GM19099 (cell line): ENCODE results near the gene HYAL2.

ENCODE experiments used
- POLR2A ChIP-seq: IDR thresholded peaks from 3 replicates; pipeline ENCODE4 v1.6.1; 2011; ENCODE audit warnings: low read depth; ENCODE audit not compliant: insufficient read length; ENCODE audit errors: extremely low read depth

Gene HYAL2

DNA sequence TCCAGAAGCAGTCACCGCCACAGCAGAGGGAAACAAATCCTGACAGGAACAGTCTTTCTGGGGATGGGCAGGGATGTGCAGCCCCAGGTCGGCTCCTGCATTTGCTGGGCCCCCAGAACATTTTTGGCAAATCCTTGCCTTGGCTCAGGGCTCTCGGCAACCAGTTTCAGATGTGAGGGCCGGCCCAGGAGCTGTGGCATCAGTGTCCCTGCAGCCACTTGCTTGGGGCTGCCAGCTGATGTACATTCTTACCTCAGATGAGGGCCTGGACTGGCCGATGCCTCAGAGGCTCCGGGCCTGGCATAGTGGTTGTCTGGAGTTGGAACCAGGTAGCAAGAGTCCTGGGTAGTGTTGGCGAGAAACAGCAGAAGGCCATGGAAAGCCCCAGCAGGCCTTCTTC is 32.3 kb upstream of the HYAL2 start:
- no peak for TF ChIP-seq POLR2A

DNA sequence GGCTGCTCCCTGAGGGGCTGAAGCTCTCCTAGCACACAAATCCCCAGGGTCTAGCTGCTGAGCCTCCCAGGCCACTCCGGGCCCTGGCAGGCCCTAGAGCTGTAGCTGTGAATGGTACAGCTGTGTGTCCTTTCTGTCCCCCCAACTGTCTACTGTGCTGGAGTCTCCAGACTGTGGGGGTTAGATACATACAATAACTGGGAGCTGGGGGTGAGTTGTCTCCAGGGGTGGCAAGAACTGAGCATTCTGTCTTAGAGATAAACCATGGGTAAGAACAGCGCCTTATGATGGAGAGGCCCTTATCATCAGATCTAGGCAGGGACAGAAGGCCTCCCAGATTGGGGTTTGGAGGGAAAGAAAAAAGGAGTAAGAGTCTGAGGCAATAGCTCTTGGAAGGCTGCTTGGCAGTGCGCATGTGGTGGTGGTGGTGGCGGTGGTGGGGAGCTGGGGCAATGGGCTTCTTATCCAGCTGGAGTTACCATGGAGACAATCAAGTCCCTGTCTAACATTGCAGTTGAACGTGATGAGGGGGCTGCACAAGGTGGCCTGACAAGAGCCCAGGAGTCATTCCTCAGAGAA is 31.7 kb upstream of the HYAL2 start:
- TF ChIP-seq POLR2A = no peak

DNA sequence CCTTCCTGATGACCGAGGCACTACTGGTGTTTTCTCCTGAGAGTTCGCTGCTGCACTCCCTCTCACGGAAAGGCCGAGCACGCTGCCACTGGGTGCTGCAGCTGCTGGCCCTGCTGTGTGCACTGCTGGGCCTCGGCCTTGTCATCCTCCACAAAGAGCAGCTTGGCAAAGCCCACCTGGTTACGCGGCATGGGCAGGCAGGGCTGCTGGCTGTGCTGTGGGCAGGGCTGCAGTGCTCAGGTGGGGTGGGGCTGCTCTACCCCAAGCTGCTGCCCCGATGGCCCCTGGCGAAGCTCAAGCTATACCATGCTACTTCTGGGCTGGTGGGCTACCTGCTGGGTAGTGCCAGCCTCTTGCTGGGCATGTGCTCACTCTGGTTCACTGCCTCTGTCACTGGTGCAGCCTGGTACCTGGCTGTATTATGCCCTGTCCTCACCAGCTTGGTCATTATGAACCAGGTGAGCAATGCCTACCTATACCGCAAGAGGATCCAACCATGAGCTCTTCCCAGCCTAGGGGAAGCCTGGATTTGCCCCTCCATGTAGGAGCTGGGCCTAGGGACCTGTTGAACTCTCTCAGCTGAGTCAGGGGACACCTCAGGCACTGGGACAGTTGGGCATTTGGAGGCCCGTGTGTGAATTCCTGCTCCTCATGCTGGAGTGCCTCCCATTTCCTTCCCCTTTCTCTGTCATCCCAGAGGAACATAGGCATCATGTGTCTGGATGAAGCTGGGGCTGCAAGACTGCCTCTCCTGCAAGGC is 30.9 kb upstream of the HYAL2 start:
- no peak for TF ChIP-seq POLR2A

DNA sequence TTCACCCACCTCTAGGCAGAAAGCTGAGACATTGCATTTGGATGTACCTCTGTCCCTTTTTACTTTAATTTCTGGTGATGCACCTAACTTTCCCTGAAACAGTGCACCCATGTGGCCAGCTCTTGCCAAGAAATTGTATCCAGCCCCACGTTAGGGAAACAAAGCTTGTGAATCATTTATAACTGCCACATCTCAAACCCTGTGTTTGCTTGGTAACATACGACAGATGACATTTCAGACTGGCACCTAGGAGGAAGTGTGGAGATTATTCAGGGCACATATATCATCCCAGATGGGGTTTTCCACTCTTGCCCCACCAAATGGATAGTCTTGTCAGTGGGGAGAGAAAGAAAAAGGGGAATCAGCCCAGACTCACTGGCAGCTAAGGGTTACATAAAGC is 30.2 kb upstream of the HYAL2 start:
- TF ChIP-seq POLR2A = no peak

DNA sequence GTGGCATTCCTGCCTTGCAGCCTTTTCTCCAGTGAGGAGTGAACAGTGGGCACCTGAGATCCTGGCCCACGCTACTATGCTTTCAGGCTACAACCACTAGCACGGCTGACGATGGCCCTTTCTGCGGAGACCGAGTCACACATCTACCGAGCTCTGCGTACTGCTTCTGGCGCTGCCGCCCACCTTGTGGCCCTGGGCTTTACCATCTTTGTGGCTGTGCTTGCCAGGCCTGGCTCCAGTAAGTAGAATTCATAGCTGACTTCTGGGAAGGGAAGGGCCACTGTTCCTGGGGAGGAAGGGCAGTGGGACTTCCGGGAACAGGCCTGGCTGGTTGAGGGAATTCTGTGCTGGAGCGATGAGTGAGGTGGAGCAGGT is 28.8 kb upstream of the HYAL2 start:
- no peak for TF ChIP-seq POLR2A

DNA sequence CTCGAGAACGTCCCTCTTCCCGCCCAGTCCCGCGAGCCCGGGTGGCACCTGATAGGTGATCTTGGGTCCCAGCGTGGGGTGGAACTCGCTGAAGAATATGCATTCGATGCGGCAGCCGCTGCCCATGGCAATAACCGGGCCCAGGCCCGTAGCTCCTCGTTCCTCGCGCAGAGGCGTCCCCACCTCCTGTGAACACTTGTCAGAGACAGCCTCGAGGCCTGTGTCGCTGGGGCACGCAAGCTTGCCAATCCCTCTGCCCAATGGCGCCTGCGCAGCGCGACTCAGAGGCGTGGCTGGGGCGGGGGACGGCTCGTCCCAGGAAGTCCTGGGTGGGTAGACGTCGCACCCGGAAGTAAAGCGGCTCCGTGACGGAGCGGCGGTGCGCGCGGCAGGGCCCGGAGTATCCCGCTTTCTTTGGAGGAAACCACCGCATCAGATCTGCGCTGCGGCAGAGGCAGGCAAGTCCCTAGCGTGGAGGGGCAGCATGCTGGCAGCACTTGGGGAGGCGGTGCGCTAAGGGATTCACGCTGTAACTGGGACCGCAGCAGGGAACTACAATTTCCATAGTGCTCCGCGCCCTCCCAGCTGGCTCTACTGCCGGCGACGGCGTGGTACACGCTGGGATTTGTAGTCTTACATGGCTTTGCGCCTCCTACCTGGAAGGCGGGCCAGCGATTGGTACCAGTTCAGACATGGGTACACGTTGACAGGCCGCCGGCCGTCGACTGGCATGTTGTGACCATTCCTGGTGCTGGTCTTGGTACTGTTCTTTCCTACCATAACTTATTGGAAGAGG is 28.2 kb upstream of the HYAL2 start, which contains the start of the genes CYB561D2 and NPRL2:
TSS of gene CYB561D2 (plus strand) at position 336 of the 796 bp plus-strand sequence. CDS start 572 bp downstream, outside the sequence.
TSS of gene NPRL2 (minus strand) at position 249 of the 796 bp plus-strand sequence. CDS start at position 126, 123 bp downstream.
- TF ChIP-seq POLR2A = peak; percentile 94

DNA sequence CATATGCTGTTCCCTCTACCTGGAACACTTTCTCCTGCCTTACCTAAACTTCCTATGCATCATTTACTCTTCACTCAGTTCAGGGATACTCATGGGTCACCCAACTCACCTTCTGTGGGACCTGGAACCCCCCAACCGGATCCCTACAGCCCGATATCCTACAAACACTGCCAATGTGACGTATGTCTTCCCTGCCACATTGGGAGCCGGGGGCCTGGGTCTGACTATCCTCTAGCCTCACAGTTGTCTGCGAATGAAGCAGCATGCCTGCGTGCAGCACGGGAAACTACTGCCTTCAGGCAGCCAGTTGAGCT is 27.6 kb upstream of the HYAL2 start:
- no peak for TF ChIP-seq POLR2A

DNA sequence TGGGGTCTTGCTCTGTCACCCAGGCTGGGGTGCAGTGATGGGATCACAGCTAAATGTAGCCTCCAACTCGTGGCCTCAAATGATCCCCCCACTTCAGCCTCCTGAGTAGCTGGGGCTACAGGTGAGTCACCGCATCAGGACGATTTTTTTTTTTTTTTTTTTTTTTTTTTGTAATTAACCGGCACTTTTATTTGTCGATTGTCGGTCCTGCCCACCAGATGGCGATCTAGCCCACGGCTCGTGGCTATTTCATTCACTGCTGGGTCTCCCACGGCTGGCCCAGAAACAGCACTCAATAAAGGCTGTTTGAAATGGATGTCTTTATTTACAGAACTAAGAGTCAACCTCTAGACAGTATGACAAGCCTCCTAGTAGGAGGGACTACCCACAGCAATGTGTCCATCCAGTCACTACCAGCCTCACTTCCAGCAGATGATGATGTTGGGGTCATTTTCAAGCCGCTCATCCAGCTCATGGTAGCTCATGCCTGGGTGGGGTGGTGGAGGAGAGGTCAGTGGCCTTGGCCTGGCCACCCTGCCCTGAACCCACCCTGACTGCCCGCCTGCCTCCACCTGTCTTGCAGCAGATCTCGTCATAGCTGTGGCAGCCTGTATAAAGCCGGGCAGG is 24.8 kb upstream of the HYAL2 start:
- no peak for TF ChIP-seq POLR2A

DNA sequence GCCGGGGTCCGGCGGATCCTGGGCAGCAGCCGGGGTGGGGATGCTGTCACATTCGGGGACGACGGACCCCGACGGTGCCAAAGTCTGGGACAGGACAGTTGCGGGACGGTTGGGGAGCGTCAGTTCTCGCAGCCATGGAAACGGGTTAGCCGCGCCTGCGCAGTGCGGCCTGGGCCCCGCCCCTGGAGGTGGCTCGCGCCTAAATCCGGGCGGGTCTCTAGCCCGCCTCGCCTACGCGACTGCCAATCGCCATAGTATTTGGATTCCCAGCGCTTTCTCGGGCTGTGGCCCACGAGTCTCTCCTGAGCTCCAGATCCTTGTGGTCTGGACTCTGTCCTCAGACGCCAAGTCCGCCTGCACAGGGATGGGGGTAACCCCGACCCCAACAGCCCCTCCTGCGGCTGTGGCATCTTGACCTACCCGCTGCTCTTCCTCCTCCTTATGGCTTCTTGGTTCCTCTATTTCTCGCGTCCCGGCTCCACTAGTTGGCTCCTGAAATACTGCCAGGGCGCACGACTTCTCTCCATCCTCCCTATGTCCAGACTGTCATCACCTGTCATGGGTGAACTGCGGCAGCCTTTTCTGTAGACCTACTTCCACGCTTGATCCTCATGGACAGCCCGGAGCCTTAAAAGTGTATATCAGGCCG is 23.2 kb upstream of the HYAL2 start, which contains the start of gene ZMYND10:
TSS of gene ZMYND10 (minus strand) at position 147 of the 649 bp plus-strand sequence. CDS start 153 bp downstream, outside the sequence.
- TF ChIP-seq POLR2A = no peak

DNA sequence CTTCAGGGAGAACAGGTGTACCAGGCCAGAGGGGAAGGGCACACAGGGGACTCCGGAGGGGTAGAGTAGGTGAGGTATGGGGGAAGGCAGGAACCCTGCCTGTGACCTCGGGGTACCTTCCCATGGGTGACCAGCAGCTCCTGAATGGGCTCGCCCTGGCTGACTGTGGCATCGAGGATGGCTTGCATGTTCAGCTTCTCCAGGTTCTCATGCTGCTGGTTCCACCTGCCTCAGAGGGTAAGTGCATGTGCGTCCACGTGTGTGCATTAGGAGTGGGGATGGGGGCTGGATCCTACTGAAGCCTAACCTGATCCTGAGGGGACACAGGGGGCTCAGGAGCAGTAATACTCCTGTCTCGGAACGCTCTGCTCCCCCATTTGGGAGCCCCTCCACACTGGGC is 22.5 kb upstream of the HYAL2 start:
- TF ChIP-seq POLR2A = no peak

DNA sequence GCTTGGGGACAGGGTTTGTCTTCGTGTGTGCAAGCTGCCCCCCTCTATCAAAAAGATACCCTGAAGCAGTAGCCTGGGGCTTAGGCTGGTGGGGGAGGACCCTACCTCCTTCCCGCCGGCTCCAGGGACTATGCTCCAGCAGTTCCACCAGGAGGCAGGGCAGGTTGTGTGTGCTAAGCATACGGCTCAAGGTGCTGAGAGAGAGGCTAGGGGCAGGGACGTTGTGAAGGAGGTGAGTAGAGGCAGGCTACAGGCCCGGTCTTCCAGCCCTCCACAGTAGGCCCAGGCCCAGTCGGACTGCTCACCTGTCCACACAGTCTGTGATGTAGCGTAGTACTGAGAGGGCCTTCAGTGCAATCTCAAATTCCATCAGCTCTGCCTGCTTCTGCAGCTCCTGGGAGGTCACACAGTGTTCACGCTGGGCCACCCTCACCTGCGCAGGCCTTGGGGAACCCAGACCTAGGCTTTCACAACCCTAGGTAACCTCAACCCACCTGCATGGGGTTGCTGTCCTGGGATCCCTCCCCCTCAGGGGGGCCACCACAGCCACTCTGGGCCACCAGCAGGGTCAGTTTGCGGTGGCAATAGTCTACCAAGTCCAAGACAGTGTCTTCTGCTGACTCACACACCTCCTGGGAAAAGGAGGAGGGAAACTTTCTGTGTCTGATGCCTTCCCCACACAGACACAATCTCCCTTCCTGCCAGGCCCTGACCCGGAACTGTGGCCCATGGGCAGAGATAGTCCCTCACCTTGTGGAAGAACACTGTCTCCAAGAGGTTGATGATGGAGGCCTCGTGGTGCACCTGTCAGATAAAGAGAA is 20.5 kb upstream of the HYAL2 start:
- TF ChIP-seq POLR2A = no peak

DNA sequence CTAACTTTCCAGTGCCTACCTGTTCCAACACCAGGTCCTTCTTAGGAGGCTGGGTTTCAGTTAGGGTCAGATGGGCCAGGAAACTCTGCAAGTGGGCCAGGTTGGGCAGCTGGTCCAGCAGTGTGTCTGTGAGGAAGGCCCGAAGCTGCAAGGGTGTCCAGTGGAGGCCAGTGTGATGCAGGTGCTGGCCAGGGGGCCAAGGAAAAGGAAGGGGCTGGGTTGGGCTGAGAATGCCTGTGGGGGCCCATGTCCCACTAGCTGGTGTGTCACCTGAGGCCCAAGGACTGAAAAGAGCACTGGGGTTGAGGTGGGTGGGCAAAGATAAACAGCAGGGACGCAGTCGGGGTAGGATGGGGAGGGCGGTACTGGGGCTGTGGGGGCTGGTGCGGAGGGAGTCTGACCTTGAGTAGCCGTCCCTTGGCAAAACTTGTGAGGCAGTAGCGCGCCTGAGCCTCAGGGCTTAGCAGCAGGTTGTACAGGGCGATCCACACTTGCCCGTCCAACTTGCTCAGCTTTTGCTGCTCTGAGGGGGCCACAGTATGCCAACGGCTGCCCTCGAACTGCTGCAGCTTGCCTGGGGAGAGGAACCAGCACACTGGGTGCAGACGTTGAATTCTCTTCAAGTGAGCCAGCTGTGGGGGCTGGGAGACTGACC is 19.6 kb upstream of the HYAL2 start:
- TF ChIP-seq POLR2A = no peak

DNA sequence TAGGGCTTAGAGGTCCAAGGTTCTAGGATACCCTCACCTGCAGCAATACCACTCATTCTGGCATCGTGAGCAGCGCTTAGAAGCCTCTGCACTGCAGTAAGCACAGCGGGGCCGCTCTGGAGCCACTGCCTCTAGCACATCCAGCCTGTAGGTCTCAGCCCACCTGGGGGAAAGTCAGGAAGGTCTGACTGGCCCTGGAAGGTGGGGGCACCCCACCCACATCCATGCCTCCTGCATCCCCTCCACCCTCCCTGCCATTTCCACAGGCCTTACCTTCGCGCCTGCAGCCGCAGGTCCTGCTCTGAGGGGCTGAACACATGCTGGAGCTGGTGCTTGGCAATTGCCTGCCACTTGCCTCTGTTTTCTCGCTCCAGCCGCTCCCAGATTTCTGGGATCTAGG is 19.0 kb upstream of the HYAL2 start:
- no peak for TF ChIP-seq POLR2A

DNA sequence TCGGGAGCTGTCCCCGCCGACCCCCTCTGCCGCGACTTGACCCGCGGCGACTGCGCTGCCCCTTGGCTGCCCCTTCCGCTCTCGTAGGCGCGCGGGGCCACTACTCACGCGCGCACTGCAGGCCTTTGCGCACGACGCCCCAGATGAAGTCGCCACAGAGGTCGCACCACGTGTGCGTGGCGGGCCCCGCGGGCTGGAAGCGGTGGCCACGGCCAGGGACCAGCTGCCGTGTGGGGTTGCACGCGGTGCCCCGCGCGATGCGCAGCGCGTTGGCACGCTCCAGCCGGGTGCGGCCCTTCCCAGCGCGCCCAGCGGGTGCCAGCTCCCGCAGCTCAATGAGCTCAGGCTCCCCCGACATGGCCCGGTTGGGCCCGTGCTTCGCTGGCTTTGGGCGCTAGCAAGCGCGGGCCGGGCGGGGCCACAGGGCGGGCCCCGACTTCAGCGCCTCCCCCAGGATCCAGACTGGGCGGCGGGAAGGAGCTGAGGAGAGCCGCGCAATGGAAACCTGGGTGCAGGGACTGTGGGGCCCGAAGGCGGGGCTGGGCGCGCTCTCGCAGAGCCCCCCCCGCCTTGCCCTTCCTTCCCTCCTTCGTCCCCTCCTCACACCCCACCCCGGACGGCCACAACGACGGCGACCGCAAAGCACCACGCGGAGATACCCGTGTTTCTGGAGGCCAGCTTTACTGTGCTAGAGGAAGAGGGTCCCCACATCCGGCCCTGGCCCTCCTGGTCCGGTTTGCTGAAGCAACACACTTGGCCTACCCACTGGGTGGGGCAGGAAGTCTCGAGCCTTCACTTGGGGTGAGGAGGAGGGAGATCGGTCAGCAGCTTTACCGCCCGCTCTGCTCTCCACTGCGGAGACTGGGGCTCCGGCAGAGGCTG is 18.1 kb upstream of the HYAL2 start, which contains the start of gene RASSF1:
TSS of gene RASSF1 (minus strand) at position 389 of the 882 bp plus-strand sequence. CDS start at position 358, 31 bp downstream.
- peak; percentile 65 for TF ChIP-seq POLR2A
